Testis (tissue), 3 donors: Measurements from ENCODE around the gene SDCBP2. TPM values are rescaled to one million over a fixed set of nuclear protein-coding genes. Genes with fewer than 3 reads are reported as not detected.

Experiments used
- DNase-seq: peaks from one replicate; pipeline ENCODE4 v3.0.0-alpha.2; 2019
- H3K27ac ChIP-seq, 2 donors: fragments of 200-600 bp; sonication (generic); one replicate each; pipeline ENCODE4 v1.5.1; 2019
- H3K27me3 ChIP-seq: fragments of 200-600 bp; sonication (generic); one replicate; pipeline ENCODE4 v1.5.1; 2019
- H3K36me3 ChIP-seq: fragments of 200-600 bp; sonication (generic); one replicate; pipeline ENCODE4 v1.5.1; 2017; ENCODE audit warnings: low read depth; ENCODE audit errors: missing control alignments
- H3K4me1 ChIP-seq: fragments of 200-600 bp; sonication (generic); one replicate; pipeline ENCODE4 v1.5.1; 2019
- H3K4me3 ChIP-seq, 2 donors: fragments of 200-600 bp; sonication (generic); one replicate each; pipeline ENCODE4 v1.5.1; 2017 to 2019
- H3K9me3 ChIP-seq: fragments of 200-600 bp; sonication (generic); one replicate; pipeline ENCODE4 v1.5.1; 2017
- POLR2A ChIP-seq: fragments of 450-650 bp; IDR thresholded peaks from one replicate; pipeline ENCODE4 v1.6.1; 2017; ENCODE audit warnings: antibody characterized with exemption, mild to moderate bottlenecking, moderate library complexity
- WGBS, 2 donors: methylation state at CpG; one replicate each; pipeline ENCODE4 v1.1.5; 2018; 5-methylcytosine and 5-hydroxymethylcytosine counted together
- intact Hi-C: fragments of 100-400 bp; cut with DNase I; formaldehyde crosslinking; loops from one replicate; pipeline ENCODE4 v1.15.1; 2023; ENCODE audit warnings: low total_unique reads
- polyA plus RNA-seq: library from polyadenylated mRNA; stranded (reverse); fragments of 350-450 nt; fragmentation: Illumina TruSeq; extraction: RNeasy Lipid Tissue Mini Kit (QIAGEN cat#74804); gene quantifications from one replicate; pipeline ENCODE4 v1.2.3, GENCODE V29; 2014; ENCODE audit warnings: low read depth, low replicate concordance; ENCODE audit not compliant: insufficient read depth
- total RNA-seq, 2 donors: library from RNA; depleted of rRNA; stranded (reverse); fragments of >200 nt; gene quantifications; one replicate each; pipeline ENCODE4 v1.2.3, GENCODE V29; 2016
- TF ChIP-seq, protein P1 (sequence below), 3 experiments: fragments of 450-650 bp in 2 of 3; fragments of 200-600 bp in 1 of 3; sonication (generic) in 1 of 3; IDR thresholded peaks; one replicate each; pipeline ENCODE4 v1.5.1; 2016 to 2019; ENCODE audit warnings: antibody characterized with exemption in 3 of 3, mild to moderate bottlenecking in 2 of 3, moderate library complexity in 1 of 3

The SDCBP2 gene
- total and polyA plus RNA-seq, 3 donors from 2014 or later = 5.5 to 10.9 (median 6.4) TPM

DNA sequence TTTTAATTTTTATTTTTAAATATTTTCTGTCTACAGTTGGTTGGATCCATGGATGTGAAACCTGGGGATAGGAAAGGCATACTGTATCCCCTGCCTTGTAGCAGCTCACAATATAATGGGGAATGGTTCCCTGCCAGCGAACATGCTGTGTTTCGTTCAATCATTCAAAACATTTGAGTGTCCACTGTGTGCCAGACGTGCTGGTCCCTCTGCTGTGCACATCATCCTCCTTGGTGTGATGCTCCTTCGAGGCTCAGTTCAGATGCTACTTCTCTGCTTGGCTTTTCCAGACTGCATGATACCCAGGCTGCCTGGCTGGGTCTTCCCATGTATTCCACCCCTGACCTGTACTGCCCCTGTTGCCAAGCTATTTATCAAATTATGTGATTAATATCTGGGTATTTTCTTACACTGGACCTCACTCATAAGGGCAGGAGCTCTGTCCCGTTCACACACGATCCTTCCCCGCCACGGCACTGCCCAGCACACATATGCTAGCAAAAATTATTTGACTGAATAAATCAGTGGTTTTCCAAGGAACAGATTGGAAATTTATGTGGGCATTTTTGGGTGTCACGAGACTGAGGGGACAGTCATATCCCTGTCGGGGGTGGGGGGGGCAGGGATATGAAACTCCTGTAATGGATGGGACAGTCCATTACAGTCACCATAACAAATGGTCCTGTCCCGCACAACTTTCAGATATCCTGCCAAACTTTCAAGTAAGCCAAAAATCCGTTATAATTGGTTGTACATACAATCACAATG lies 4.9 kb downstream of the SDCBP2 start:
- TF ChIP-seq, protein P1, sequence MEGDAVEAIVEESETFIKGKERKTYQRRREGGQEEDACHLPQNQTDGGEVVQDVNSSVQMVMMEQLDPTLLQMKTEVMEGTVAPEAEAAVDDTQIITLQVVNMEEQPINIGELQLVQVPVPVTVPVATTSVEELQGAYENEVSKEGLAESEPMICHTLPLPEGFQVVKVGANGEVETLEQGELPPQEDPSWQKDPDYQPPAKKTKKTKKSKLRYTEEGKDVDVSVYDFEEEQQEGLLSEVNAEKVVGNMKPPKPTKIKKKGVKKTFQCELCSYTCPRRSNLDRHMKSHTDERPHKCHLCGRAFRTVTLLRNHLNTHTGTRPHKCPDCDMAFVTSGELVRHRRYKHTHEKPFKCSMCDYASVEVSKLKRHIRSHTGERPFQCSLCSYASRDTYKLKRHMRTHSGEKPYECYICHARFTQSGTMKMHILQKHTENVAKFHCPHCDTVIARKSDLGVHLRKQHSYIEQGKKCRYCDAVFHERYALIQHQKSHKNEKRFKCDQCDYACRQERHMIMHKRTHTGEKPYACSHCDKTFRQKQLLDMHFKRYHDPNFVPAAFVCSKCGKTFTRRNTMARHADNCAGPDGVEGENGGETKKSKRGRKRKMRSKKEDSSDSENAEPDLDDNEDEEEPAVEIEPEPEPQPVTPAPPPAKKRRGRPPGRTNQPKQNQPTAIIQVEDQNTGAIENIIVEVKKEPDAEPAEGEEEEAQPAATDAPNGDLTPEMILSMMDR (IDR thresholded peaks at IDR 0.05) = no peak
- DNase-seq = no peak
- intact Hi-C loops = no loop called here
- Histone ChIP-seq H3K9me3 (no peaks in the 10 kb centered on the region), H3K4me3 (no peak overlapping the region), H3K36me3 (no peaks in the 10 kb centered on the region), H3K27me3 (no peaks in the 10 kb centered on the region), H3K27ac (peak overlapping the region in 1 of 2 donors; percentile 99), H3K4me1 (peaks cover 40% of the 10 kb centered on the region)
- 62 to 69% methylated on average over 12 of the region's 12 CpGs for WGBS, 2 donors

DNA sequence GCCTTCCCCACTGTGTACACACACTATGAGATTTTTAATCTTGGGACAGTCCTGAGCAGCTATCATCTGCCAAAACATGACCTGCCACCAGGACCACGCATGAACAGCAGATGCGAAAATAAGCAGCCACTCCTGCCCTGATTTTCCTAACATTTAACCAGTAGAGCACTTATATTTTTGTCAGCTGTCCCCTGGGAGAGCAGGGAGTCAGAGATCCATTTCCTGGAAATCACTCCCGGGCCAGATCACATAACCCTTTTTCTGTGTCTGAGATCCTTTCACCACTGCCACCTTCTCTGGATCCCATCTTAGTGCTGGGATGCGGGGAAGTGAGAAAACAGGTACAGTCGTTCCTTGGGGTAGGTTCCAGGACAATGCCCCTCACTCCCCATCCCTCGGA lies 5.7 kb downstream of the SDCBP2 start:
- Histone ChIP-seq H3K27me3 (no peaks in the 10 kb centered on the region), H3K4me1 (peaks cover 32% of the 10 kb centered on the region), H3K9me3 (no peaks in the 10 kb centered on the region), H3K4me3 (no peak overlapping the region), H3K36me3 (no peaks in the 10 kb centered on the region), H3K27ac (peak overlapping the region in 1 of 2 donors; percentile 26)
- no peak for TF ChIP-seq POLR2A
- TF ChIP-seq, protein P1 (IDR thresholded peaks at IDR 0.05) = no peak
- 65 to 81% methylated on average over 6 of the region's 6 CpGs for WGBS, 2 donors
- intact Hi-C loops = no loop called here
- no peak for DNase-seq

DNA sequence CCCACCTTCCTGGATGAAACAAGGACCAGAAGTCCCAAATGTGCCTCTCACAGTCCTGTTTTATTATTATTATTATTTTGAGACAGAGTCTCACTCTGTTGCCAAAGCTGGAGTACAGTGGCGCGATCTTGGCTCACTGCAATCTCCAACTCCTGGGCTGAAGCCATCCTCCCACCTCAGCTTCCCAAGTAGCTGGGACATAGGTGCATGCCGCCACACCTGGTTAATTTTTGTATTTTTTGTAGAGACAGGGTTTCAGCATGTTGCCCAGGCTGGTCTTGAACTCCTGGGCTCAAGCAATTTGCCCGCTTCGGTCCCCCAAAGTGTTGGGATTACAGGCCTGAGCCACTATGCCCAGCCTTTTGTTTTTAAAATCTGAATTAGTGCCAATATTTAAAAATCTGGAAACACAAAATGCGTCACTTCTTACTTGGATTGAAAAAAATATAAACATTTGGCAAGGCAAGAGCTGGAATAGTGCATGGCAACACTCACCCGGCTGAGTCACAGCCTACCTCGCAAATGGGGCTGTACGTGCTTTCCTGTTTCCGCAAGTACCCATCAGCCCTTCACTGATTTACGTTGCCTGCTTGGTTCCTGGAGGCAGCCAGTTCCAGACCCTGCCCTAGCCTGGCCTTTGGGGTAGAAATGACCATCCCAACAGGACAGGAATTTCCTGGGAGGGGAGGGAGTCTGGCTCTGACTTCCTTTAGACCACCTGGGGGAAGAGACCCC lies 6.3 kb downstream of the SDCBP2 start:
- H3K27ac ChIP-seq = peak overlapping the region in 1 of 2 donors; percentile 32
- H3K27me3 ChIP-seq = no peaks in the 10 kb centered on the region
- peaks cover 27% of the 10 kb centered on the region for H3K4me1 ChIP-seq
- H3K36me3 ChIP-seq = no peaks in the 10 kb centered on the region
- intact Hi-C loops = no loop called here
- H3K9me3 ChIP-seq = no peaks in the 10 kb centered on the region
- 62 to 67% methylated on average over 11 of the region's 11 CpGs for WGBS, 2 donors
- TF ChIP-seq, protein P1 (IDR thresholded peaks at IDR 0.05) = no peak
- TF ChIP-seq POLR2A = no peak
- no peak for DNase-seq
- H3K4me3 ChIP-seq = no peak overlapping the region

DNA sequence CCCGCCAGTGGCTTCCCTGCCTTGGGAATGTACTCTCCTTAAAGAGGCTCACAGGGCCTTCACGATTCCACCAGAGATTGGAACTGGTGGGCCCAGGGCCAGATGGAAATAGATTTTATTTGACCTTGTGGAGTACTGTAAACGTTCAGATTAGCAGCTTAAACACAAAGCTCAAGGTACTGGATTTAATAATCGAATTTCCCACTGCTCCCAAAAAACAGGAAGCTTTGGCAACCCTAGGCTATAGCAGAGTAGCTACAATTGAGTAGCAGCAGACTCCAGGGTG lies 7.3 kb downstream of the SDCBP2 start:
- no peak overlapping the region for H3K27ac ChIP-seq
- intact Hi-C loops = no loop called here
- H3K4me3 ChIP-seq = no peak overlapping the region
- 36 to 63% methylated on average over 4 of the region's 4 CpGs for WGBS, 2 donors
- H3K27me3 ChIP-seq = no peaks in the 10 kb centered on the region
- DNase-seq = no peak
- H3K4me1 ChIP-seq = peaks cover 16% of the 10 kb centered on the region
- no peaks in the 10 kb centered on the region for H3K9me3 ChIP-seq
- H3K36me3 ChIP-seq = no peaks in the 10 kb centered on the region
- TF ChIP-seq POLR2A = no peak
- TF ChIP-seq, protein P1 (IDR thresholded peaks at IDR 0.05) = no peak
